ENCODE data around the gene PBLD. TPM values are rescaled to one million over a fixed set of nuclear protein-coding genes. Genes with fewer than 3 reads are reported as not detected.
"Not testable (repeated sequence)": the region's sequence is repeated elsewhere in the genome, so short reads cannot be mapped to it uniquely, and the experiment has no call there.

The PBLD gene
- total RNA-seq, 1 experiment from 2014 or later: 11.7 TPM

DNA sequence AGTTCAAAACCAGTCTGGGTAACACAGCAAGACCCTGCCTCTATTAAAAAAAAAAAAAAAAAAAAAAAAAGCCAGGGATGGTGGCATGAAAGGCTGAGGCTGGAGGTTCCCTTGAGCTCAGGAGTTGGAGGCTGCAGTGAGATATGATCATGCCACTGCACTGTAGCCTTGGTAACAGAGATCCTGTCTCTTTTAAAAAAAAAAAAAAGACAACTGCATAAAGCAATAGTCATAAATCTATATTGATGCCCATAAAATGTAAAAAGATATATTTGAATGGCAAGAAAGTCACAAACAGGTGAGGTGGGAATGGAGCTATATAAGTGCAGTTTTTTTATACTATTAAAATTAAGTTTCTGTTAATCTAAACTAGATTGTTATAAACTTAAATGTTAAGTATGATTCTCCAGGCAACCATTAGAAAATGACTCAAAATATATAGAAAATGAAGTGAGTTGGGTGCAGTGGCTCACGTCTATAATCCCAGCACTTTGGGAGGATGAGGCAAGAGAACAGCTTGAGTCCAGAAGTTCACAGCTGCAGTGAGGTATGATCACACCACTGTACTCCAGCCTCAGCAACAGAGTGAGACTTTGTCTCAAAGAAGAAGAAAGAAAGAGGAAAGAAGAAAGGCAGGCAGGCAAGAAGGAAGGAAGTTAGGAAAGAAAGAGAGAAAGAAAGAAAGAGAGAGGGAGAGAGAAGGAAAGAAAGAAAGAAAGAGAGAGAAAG lies 14.2 kb downstream of the PBLD start:
- Histone ChIP-seq H3K27ac (ENCODE audit: low read length) (peak overlapping the region; percentile 30; the same call in 1 of the 2 replicates), H3K27me3 (ENCODE audit: control insufficient read depth, insufficient read depth, low read length) (no peaks in the 10 kb centered on the region), H3K4me1 (ENCODE audit: control insufficient read depth, insufficient read depth, low read length) (no peaks in the 10 kb centered on the region), H3K36me3 (ENCODE audit: control insufficient read depth, insufficient read depth, low read length) (no peaks in the 10 kb centered on the region), H3K4me3 (ENCODE audit: low read depth in 2 of 2, low read length in 2 of 2) (no peak overlapping the region), H3K9me3 (ENCODE audit: control insufficient read depth, insufficient read depth, low read depth, low read length) (peaks cover 10% of the 10 kb centered on the region; the same call in 1 of the 2 replicates)
- in situ Hi-C loops (cut with HindIII; ENCODE audit: low pct_unique_long_range_greater_than_20kb, low sequenced_read_pairs) (no loop called here), intact Hi-C loops (cut with micrococcal nuclease; ENCODE audit: unreplicated experiment) (loop anchor here (2.0 kb wide), 1 partner anchor 76 kb away; no protein-coding TSS in a partner anchor)
- CTCF ChIA-PET: no interaction called here
- BruUV-seq (replicated peaks): no TSS peak
- POLR2A ChIA-PET: interaction anchor here (0.7 kb wide), 1 partner anchor 62 kb away, joined by 8 read pairs; no protein-coding TSS in a partner anchor
- no peak for DNase-seq (ENCODE audit: low read depth, low spot score)
- no peak for TF ChIP-seq CTCF (IDR thresholded peaks at IDR 0.05)
- TF ChIP-seq SIN3A (IDR thresholded peaks at IDR 0.05; ENCODE audit: borderline replicate concordance, insufficient read depth, low read depth, low read length): no peak
- TF ChIP-seq POLR2AphosphoS5 (IDR thresholded peaks at IDR 0.05; ENCODE audit: low read depth, low read length): no peak
- TF ChIP-seq, protein P1, sequence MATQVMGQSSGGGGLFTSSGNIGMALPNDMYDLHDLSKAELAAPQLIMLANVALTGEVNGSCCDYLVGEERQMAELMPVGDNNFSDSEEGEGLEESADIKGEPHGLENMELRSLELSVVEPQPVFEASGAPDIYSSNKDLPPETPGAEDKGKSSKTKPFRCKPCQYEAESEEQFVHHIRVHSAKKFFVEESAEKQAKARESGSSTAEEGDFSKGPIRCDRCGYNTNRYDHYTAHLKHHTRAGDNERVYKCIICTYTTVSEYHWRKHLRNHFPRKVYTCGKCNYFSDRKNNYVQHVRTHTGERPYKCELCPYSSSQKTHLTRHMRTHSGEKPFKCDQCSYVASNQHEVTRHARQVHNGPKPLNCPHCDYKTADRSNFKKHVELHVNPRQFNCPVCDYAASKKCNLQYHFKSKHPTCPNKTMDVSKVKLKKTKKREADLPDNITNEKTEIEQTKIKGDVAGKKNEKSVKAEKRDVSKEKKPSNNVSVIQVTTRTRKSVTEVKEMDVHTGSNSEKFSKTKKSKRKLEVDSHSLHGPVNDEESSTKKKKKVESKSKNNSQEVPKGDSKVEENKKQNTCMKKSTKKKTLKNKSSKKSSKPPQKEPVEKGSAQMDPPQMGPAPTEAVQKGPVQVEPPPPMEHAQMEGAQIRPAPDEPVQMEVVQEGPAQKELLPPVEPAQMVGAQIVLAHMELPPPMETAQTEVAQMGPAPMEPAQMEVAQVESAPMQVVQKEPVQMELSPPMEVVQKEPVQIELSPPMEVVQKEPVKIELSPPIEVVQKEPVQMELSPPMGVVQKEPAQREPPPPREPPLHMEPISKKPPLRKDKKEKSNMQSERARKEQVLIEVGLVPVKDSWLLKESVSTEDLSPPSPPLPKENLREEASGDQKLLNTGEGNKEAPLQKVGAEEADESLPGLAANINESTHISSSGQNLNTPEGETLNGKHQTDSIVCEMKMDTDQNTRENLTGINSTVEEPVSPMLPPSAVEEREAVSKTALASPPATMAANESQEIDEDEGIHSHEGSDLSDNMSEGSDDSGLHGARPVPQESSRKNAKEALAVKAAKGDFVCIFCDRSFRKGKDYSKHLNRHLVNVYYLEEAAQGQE (IDR thresholded peaks at IDR 0.05; ENCODE audit: insufficient read depth in 1 of 2, low read depth in 2 of 2, low read length in 1 of 2): no peak
- TF ChIP-seq TCF7L2 (IDR thresholded peaks at IDR 0.05; ENCODE audit: low read depth, low read length): no peak
- ATAC-seq: no peak

GRCh38 chr10:68315582-68315981 lies 17.1 kb downstream of the PBLD start:
- Histone ChIP-seq H3K27me3 (ENCODE audit: control insufficient read depth, insufficient read depth, low read length) (no peaks in the 10 kb centered on the region), H3K4me3 (ENCODE audit: low read depth in 2 of 2, low read length in 2 of 2) (no peak overlapping the region), H3K9me3 (ENCODE audit: control insufficient read depth, insufficient read depth, low read depth, low read length) (peaks cover 10% of the 10 kb centered on the region; the same call in 1 of the 2 replicates), H3K4me1 (ENCODE audit: control insufficient read depth, insufficient read depth, low read length) (no peaks in the 10 kb centered on the region), H3K27ac (ENCODE audit: low read length) (no peak overlapping the region), H3K36me3 (ENCODE audit: control insufficient read depth, insufficient read depth, low read length) (no peaks in the 10 kb centered on the region)
- no TSS peak for BruUV-seq (replicated peaks)
- ATAC-seq: no peak
- ChIA-PET POLR2A (interaction anchor here (0.6 kb wide), 1 partner anchor 131 kb away, joined by 19 read pairs; no protein-coding TSS in a partner anchor), CTCF (interaction anchor here (0.7 kb wide), 2 partner anchors 19 to 230 kb away, joined by 4 to 5 read pairs; no protein-coding TSS in a partner anchor)
- DNase-seq (ENCODE audit: low read depth, low spot score): no peak
- in situ Hi-C loops (cut with HindIII; ENCODE audit: low pct_unique_long_range_greater_than_20kb, low sequenced_read_pairs): no loop called here
- intact Hi-C loops (cut with micrococcal nuclease; ENCODE audit: unreplicated experiment): no loop called here
- TF ChIP-seq, protein P1 (IDR thresholded peaks at IDR 0.05; ENCODE audit: insufficient read depth in 1 of 2, low read depth in 2 of 2, low read length in 1 of 2): no peak
- no peak for TF ChIP-seq CTCF (IDR thresholded peaks at IDR 0.05)
- no peak for TF ChIP-seq POLR2AphosphoS5 (IDR thresholded peaks at IDR 0.05; ENCODE audit: low read depth, low read length)
- no peak for TF ChIP-seq TCF7L2 (IDR thresholded peaks at IDR 0.05; ENCODE audit: low read depth, low read length)
- no peak for TF ChIP-seq SIN3A (IDR thresholded peaks at IDR 0.05; ENCODE audit: borderline replicate concordance, insufficient read depth, low read depth, low read length)

GRCh38 chr10:68314930-68315329 lies 17.8 kb downstream of the PBLD start:
- CTCF ChIA-PET: interaction anchor here (0.7 to 0.8 kb wide), 2 partner anchors 13 to 19 kb away, joined by 4 to 5 read pairs; no protein-coding TSS in a partner anchor
- H3K4me3 ChIP-seq (ENCODE audit: low read depth in 2 of 2, low read length in 2 of 2); in situ Hi-C loops (cut with HindIII; ENCODE audit: low pct_unique_long_range_greater_than_20kb, low sequenced_read_pairs); H3K27me3 ChIP-seq (ENCODE audit: control insufficient read depth, insufficient read depth, low read length); H3K27ac ChIP-seq (ENCODE audit: low read length); H3K36me3 ChIP-seq (ENCODE audit: control insufficient read depth, insufficient read depth, low read length); DNase-seq (ENCODE audit: low read depth, low spot score); intact Hi-C loops (cut with micrococcal nuclease; ENCODE audit: unreplicated experiment); H3K4me1 ChIP-seq (ENCODE audit: control insufficient read depth, insufficient read depth, low read length); BruUV-seq (replicated peaks): not testable (repeated sequence)
- POLR2A ChIA-PET: interaction anchor here (0.6 kb wide), 1 partner anchor 130 kb away, joined by 19 read pairs; no protein-coding TSS in a partner anchor
- H3K9me3 ChIP-seq (ENCODE audit: control insufficient read depth, insufficient read depth, low read depth, low read length): peaks cover 10% of the 10 kb centered on the region; the same call in 1 of the 2 replicates
- ATAC-seq: peak; percentile 42; the same call in 1 of the 2 replicates

Data from Panc1 (cell line).